BE2C (cell line): ENCODE data around the gene CAPZA2.
"Not testable (repeated sequence)": the region's sequence is repeated elsewhere in the genome, so short reads cannot be mapped to it uniquely, and the experiment has no call there.

ENCODE experiments used
- DNase-seq: peaks from one replicate; pipeline ENCODE4 v3.0.0-alpha.2; 2020
- H3K27me3 ChIP-seq: fragments of 250-450 bp; sonication (Bioruptor Pico); 2 replicates; pipeline ENCODE4 v1.5.1; 2020; ENCODE audit warnings: mild to moderate bottlenecking
- H3K36me3 ChIP-seq: fragments of 250-450 bp; sonication (Bioruptor Pico); 2 replicates; pipeline ENCODE4 v1.5.1; 2020; ENCODE audit warnings: mild to moderate bottlenecking
- H3K4me1 ChIP-seq: fragments of 250-450 bp; sonication (Bioruptor Pico); 2 replicates; pipeline ENCODE4 v1.5.1; 2020
- H3K4me3 ChIP-seq: 2 replicates; pipeline ENCODE4 v1.5.1; 2011; ENCODE audit warnings: low read depth, low read length
- H3K9me3 ChIP-seq: fragments of 250-450 bp; sonication (Bioruptor Pico); 2 replicates; pipeline ENCODE4 v1.5.1; 2020
- CTCF ChIP-seq: IDR thresholded peaks from 2 replicates; pipeline ENCODE4 v1.5.1; 2012; ENCODE audit warnings: mild to moderate bottlenecking, low read depth, low read length

Gene CAPZA2

GRCh38 chr7:116970238-116970910 is 108.0 kb downstream of the CAPZA2 start:
- Histone ChIP-seq H3K4me3 (no peak overlapping the region), H3K36me3 (no peaks in the 10 kb centered on the region), H3K9me3 (no peaks in the 10 kb centered on the region), H3K4me1 (no peaks in the 10 kb centered on the region), H3K27me3 (no peaks in the 10 kb centered on the region)
- no peak for DNase-seq
- no peak for TF ChIP-seq CTCF

- not testable (repeated sequence) for H3K9me3 ChIP-seq, H3K27me3 ChIP-seq, DNase-seq, H3K4me1 ChIP-seq, H3K36me3 ChIP-seq, H3K4me3 ChIP-seq
Measured at GRCh38 chr7:116971153-116971552, 108.8 kb downstream of the CAPZA2 start.
